Epithelial cell of esophagus (primary cell): ENCODE results near the gene HIGD2A.

Experiments used
- DNase-seq: peaks from one replicate; pipeline ENCODE4 v3.0.0; 2010; ENCODE audit warnings: low read depth
- H3K4me3 ChIP-seq: 2 replicates; pipeline ENCODE4 v1.5.1; 2011; ENCODE audit warnings: mild to moderate bottlenecking, low read length, control low read depth
- CTCF ChIP-seq: IDR thresholded peaks from 2 replicates; pipeline ENCODE4 v1.5.1; 2011; ENCODE audit warnings: low read depth, mild to moderate bottlenecking, low read length, control low read depth, inconsistent platforms; ENCODE audit not compliant: insufficient read depth; ENCODE audit errors: missing control alignments

The HIGD2A gene

GRCh38 chr5:176416965-176417364 lies 28.4 kb downstream of the HIGD2A start:
- no peak overlapping the region for H3K4me3 ChIP-seq
- no peak for TF ChIP-seq CTCF
- DNase-seq, result no peak

- peak; percentile 98 for DNase-seq
- no peak overlapping the region for H3K4me3 ChIP-seq
- no peak for TF ChIP-seq CTCF
Observed at GRCh38 chr5:176418251-176418650, 29.7 kb downstream of the HIGD2A start.

GRCh38 chr5:176420086-176420485 lies 31.5 kb downstream of the HIGD2A start:
- no peak for TF ChIP-seq CTCF
- DNase-seq, result no peak

GRCh38 chr5:176420972-176421544 lies 32.5 kb downstream of the HIGD2A start:
- no peak overlapping the region for H3K4me3 ChIP-seq
- no peak for TF ChIP-seq CTCF
- DNase-seq, result no peak

More at GRCh38 chr5:176420086-176420485, 31.5 kb downstream of the HIGD2A start:
- no peak overlapping the region for H3K4me3 ChIP-seq

GRCh38 chr5:176424181-176424580 lies 35.6 kb downstream of the HIGD2A start:
- no peak overlapping the region for H3K4me3 ChIP-seq
- DNase-seq, result no peak
- TF ChIP-seq CTCF, result no peak

GRCh38 chr5:176425138-176425537 lies 36.6 kb downstream of the HIGD2A start:
- TF ChIP-seq CTCF, result no peak
- no peak for DNase-seq
- H3K4me3 ChIP-seq, result no peak overlapping the region

- TF ChIP-seq CTCF, result no peak
- no peak for DNase-seq
- no peak overlapping the region for H3K4me3 ChIP-seq
Observed at GRCh38 chr5:176425791-176426190, 37.2 kb downstream of the HIGD2A start.
